ENCODE data around the gene MUC5AC.

MUC5AC gene

GRCh38 chr11:1198561-1199240, 40.9 kb downstream of the MUC5AC start:
- H3K4me3 ChIP-seq (ENCODE audit: low read depth, low read length): no peak overlapping the region
- TF ChIP-seq, protein P1, sequence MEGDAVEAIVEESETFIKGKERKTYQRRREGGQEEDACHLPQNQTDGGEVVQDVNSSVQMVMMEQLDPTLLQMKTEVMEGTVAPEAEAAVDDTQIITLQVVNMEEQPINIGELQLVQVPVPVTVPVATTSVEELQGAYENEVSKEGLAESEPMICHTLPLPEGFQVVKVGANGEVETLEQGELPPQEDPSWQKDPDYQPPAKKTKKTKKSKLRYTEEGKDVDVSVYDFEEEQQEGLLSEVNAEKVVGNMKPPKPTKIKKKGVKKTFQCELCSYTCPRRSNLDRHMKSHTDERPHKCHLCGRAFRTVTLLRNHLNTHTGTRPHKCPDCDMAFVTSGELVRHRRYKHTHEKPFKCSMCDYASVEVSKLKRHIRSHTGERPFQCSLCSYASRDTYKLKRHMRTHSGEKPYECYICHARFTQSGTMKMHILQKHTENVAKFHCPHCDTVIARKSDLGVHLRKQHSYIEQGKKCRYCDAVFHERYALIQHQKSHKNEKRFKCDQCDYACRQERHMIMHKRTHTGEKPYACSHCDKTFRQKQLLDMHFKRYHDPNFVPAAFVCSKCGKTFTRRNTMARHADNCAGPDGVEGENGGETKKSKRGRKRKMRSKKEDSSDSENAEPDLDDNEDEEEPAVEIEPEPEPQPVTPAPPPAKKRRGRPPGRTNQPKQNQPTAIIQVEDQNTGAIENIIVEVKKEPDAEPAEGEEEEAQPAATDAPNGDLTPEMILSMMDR (conservative IDR thresholded peaks at IDR 0.05; ENCODE audit: low read depth, low read length): no peak
- DNase-seq (ENCODE audit: low read depth): no peak

DNA sequence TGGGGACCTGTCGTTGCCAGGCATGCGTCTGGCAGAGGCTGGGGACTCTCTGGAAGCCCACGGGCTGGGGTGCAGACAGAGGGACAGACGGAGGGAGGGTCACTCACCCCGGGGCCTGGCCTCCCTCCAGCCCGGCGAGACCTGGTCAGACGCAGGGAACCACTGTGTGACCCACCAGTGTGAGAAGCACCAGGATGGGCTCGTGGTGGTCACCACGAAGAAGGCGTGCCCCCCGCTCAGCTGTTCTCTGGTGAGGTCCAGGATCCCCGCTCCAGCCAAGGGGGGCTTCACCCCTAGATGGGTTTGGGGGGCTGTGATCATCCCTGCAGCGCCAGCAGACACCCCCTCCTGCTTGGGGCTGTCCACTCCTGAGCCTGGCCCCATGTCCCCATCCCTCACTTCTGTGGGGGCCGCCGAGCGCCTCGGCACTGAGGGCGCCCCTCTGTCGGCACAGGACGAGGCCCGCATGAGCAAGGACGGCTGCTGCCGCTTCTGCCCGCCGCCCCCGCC, 41.5 kb downstream of the MUC5AC start:
- DNase-seq (ENCODE audit: low read depth): no peak
- TF ChIP-seq, protein P1 (conservative IDR thresholded peaks at IDR 0.05; ENCODE audit: low read depth, low read length): no peak
- H3K4me3 ChIP-seq (ENCODE audit: low read depth, low read length): no peak overlapping the region

- no peak for DNase-seq (ENCODE audit: low read depth)
- TF ChIP-seq, protein P1 (conservative IDR thresholded peaks at IDR 0.05; ENCODE audit: low read depth, low read length): no peak
- H3K4me3 ChIP-seq (ENCODE audit: low read depth, low read length): no peak overlapping the region
Measured at GRCh38 chr11:1199751-1200610, 42.2 kb downstream of the MUC5AC start.

GRCh38 chr11:1200611-1201191, 42.9 kb downstream of the MUC5AC start:
- DNase-seq (ENCODE audit: low read depth): no peak
- no peak overlapping the region for H3K4me3 ChIP-seq (ENCODE audit: low read depth, low read length)
- TF ChIP-seq, protein P1 (conservative IDR thresholded peaks at IDR 0.05; ENCODE audit: low read depth, low read length): no peak

DNA sequence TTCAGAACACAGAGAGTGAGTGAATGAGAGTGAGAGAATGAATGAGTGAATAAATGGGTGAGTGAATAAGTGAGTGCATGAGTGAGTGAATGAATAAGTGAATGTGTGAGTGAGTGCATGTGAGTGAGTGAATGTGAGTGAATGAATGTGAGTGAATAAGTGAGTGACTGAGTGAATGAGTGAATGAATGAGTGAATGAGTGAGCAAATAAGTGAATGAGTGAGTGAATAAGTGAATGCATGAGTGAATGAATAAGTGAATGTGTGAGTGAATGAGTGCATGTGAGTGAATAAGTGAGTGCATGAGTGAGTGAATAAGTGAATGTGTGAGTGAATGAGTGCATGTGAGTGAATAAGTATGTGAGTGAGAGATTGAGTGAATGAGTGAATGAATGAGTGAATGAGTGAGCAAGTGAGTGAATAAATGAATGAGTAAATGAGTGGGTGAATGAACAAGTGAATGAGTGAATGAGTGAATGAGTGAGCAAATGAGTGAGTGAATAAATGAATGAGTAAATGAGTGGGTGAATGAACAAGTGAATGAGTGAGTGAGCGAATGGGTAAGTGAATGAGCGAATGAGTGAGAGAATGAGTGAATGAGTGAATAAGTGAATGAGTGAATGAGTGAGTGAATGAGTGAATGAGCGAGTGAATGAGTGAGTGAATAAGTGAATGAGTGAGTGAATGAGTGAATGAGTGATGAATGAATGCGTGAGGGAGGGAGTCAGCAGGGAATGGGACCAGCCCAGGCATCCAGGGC, 43.8 kb downstream of the MUC5AC start:
- no peak for DNase-seq (ENCODE audit: low read depth)
- H3K4me3 ChIP-seq (ENCODE audit: low read depth, low read length): no peak overlapping the region
- TF ChIP-seq, protein P1 (conservative IDR thresholded peaks at IDR 0.05; ENCODE audit: low read depth, low read length): no peak

DNA sequence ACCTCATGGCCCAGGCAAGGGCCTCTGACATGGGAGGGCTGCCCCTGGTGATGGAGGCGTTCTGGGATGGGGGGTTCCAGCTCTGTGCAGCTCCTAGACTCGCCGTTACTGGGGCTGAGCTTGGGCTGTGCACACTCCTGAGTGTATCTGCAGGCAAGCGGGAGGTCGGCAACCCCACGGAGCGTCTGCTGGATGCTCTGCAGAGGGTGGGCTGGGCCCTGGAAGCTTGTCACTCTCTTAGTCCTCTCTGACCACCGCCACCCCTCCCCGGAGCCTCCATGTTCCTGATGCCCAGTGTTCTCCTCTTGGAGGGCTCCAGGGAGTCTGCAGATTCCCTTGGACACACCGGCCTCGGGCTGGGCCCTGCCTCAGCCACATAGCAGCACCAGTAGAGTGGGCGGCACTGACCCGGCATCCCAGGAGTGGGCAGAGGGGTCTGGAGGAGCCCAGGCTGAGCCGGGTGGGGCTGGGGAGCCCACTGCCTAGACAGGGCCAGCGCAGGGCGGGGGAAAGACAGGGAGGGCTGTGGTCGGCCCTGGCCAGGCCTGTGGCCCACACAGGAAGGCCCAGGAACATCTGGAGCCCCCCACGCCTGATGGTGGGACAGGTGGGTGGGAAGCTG, 44.5 kb downstream of the MUC5AC start:
- no peak for DNase-seq (ENCODE audit: low read depth)
- no peak overlapping the region for H3K4me3 ChIP-seq (ENCODE audit: low read depth, low read length)
- TF ChIP-seq, protein P1 (conservative IDR thresholded peaks at IDR 0.05; ENCODE audit: low read depth, low read length): no peak

Data from choroid plexus epithelial cell (primary cell).